GM12878 (cell line): ENCODE measurements around the gene FAM81A. TPM values are rescaled to one million over a fixed set of nuclear protein-coding genes. Genes with fewer than 3 reads are reported as not detected.

Experiments used
- ATAC-seq: fragments of 200-7000 bp; cut with Tn5 transposase; 3 replicates; pipeline ENCODE4 v1.9.1; 2020; ENCODE audit warnings: mild to moderate bottlenecking, moderate library complexity
- BruUV-seq: library from RNA; stranded (reverse); fragments of 400-500 nt; replicated peaks from 2 replicates; lab custom pipeline; 2021; lab: Mats Ljungman, UMichigan
- CTCF ChIA-PET: fragments of 300-600 bp; sonication (Branson Sonifier 250); formaldehyde crosslinking; extraction: SDS; loops from one replicate; lab custom pipeline; 2021; ENCODE audit warnings: inconsistent platforms; lab: Yijun Ruan, JAX
- POLR2A ChIA-PET: fragments of 350-600 bp; formaldehyde crosslinking; extraction: SDS; loops from one replicate; lab custom pipeline; 2021; ENCODE audit warnings: inconsistent platforms; lab: Charles Lee
- RAD21 ChIA-PET: fragments of 300-600 bp; sonication (Branson Sonifier 250); formaldehyde crosslinking; loops from one replicate; lab custom pipeline; 2023; ENCODE audit warnings: antibody characterized with exemption; ENCODE audit not compliant: unreplicated experiment; lab: Charles Lee
- SMC1A ChIA-PET: fragments of 300-600 bp; sonication (Branson Sonifier 250); formaldehyde crosslinking; loops from one replicate; lab custom pipeline; 2023; ENCODE audit not compliant: unreplicated experiment, uncharacterized antibody; lab: Charles Lee
- DNase-seq: peaks from one replicate; pipeline ENCODE4 v3.0.0-alpha.2; 2011; ENCODE audit warnings: low read depth, low spot score
- FAIRE-seq: peaks from 3 replicates; lab custom pipeline; 2011; peaks lifted over from hg19 to GRCh38; lab: Jason Lieb, UNC
- H2AFZ ChIP-seq: 2 replicates; pipeline ENCODE4 v1.6.0; 2011; ENCODE audit warnings: low read depth, low read length, control low read depth; ENCODE audit not compliant: control insufficient read depth
- H3K27ac ChIP-seq: 2 replicates; pipeline ENCODE4 v1.5.1; 2011; ENCODE audit warnings: control low read depth; ENCODE audit not compliant: control insufficient read depth, insufficient read depth
- H3K27me3 ChIP-seq, 2 experiments: replicated peaks in 1 of 2; 2 replicates each; pipeline versions ENCODE4 v1.6.0 to v1.6.1; 2011; ENCODE audit warnings: low read length in 1 of 2; ENCODE audit not compliant: control insufficient read depth in 2 of 2, insufficient read depth in 2 of 2
- H3K36me3 ChIP-seq, 2 experiments: 2 replicates each; pipeline ENCODE4 v1.5.1; 2011; ENCODE audit warnings: low read length in 1 of 2; ENCODE audit not compliant: control insufficient read depth in 2 of 2, insufficient read depth in 2 of 2
- H3K4me1 ChIP-seq: 2 replicates; pipeline ENCODE4 v1.6.1; 2011; ENCODE audit warnings: mild to moderate bottlenecking, low read length, moderate library complexity, mixed read lengths; ENCODE audit not compliant: control insufficient read depth, insufficient read depth
- H3K4me2 ChIP-seq: 2 replicates; pipeline ENCODE4 v1.6.0; 2011; ENCODE audit warnings: control low read depth; ENCODE audit not compliant: control insufficient read depth, insufficient read depth
- H3K4me3 ChIP-seq: fragments of 200-600 bp; sonication (generic); 2 replicates; pipeline ENCODE4 v1.5.1; 2016
- H3K79me2 ChIP-seq: 2 replicates; pipeline ENCODE4 v1.6.0; 2011; ENCODE audit warnings: low read length; ENCODE audit not compliant: control insufficient read depth, insufficient read depth
- H3K9ac ChIP-seq: 2 replicates; pipeline ENCODE4 v1.8.0; 2011; ENCODE audit warnings: low read length, control low read depth, mixed read lengths; ENCODE audit not compliant: control insufficient read depth, insufficient read depth
- H3K9me3 ChIP-seq: replicated peaks from 3 replicates; pipeline ENCODE4 v1.5.1; 2011; ENCODE audit warnings: mild to moderate bottlenecking, low read length; ENCODE audit not compliant: control insufficient read depth, insufficient read depth
- H4K20me1 ChIP-seq: 2 replicates; pipeline ENCODE4 v1.6.0; 2011; ENCODE audit not compliant: control insufficient read depth, insufficient read depth
- BHLHE40 ChIP-seq, 2 experiments: fragments of 450-650 bp in 1 of 2; IDR thresholded peaks; 2 replicates each; pipeline ENCODE4 v1.6.1; 2011 to 2017; ENCODE audit warnings: low read depth in 2 of 2, borderline replicate concordance in 1 of 2, improper control_type of control experiment in 1 of 2, low read length in 1 of 2, mild to moderate bottlenecking in 1 of 2
- CEBPZ ChIP-seq: fragments of 150-350 bp; IDR thresholded peaks from 2 replicates; pipeline ENCODE4 v1.6.1; 2016; ENCODE audit warnings: low read depth, low read length
- CUX1 ChIP-seq: IDR thresholded peaks from 2 replicates; pipeline ENCODE4 v1.6.1; 2012; ENCODE audit warnings: improper control_type of control experiment, low read depth, low read length; ENCODE audit not compliant: insufficient replicate concordance
- KAT2A ChIP-seq: conservative IDR thresholded peaks from 2 replicates; pipeline ENCODE4 v1.6.1; 2011; ENCODE audit warnings: low read depth, low read length; ENCODE audit not compliant: control insufficient read depth
- KLF5 ChIP-seq: fragments of 450-650 bp; IDR thresholded peaks from 2 replicates; pipeline ENCODE4 v1.6.1; 2014; ENCODE audit warnings: mild to moderate bottlenecking; ENCODE audit not compliant: partially characterized antibody
- MYC ChIP-seq: IDR thresholded peaks from 2 replicates; pipeline ENCODE4 v1.6.1; 2011; ENCODE audit warnings: mild to moderate bottlenecking, low read length, moderate library complexity, inconsistent platforms; ENCODE audit not compliant: insufficient read depth, insufficient replicate concordance, insufficient read length, severe bottlenecking
- POLR2A ChIP-seq: IDR thresholded peaks from 2 replicates; pipeline ENCODE4 v1.6.1; 2011; ENCODE audit warnings: low read depth, mild to moderate bottlenecking, low read length
- RELB ChIP-seq: fragments of 450-650 bp; IDR thresholded peaks from 2 replicates; pipeline ENCODE4 v1.6.1; 2017; ENCODE audit warnings: low read depth, mild to moderate bottlenecking, moderate library complexity
- YBX1 ChIP-seq: fragments of 450-650 bp; IDR thresholded peaks from 2 replicates; pipeline ENCODE4 v1.6.1; 2016; ENCODE audit warnings: antibody characterized with exemption
- WGBS: methylation state at CpG from one replicate; pipeline ENCODE4 v1.1.6; 2016; ENCODE audit warnings: low lambda C conversion rate; ENCODE audit not compliant: insufficient replicate concordance, insufficient coverage; ENCODE audit errors: missing lambda C conversion rate; 5-methylcytosine and 5-hydroxymethylcytosine counted together
- in situ Hi-C: fragments of 300-500 bp; cut with MboI; formaldehyde crosslinking; loops from 9 replicates; pipeline ENCODE4 v1.14.3; 2018; ENCODE audit warnings: mixed read lengths
- intact Hi-C: fragments of 100-400 bp; cut with micrococcal nuclease; formaldehyde crosslinking; loops from one replicate; pipeline ENCODE4 v1.14.2; 2022; ENCODE audit not compliant: unreplicated experiment
- polyA plus RNA-seq, 11 experiments: library from polyadenylated mRNA; depleted of rRNA in 4 of 11; unstranded in 6 of 11; stranded (reverse) in 5 of 11; fragments of >200 nt; fragmentation: Nextera tagmentation in 4 of 11; fragmentation: Illumina TruSeq in 1 of 11; extraction: Ambion mirVana in 4 of 11; extraction: Trizol in 1 of 11; gene quantifications; 1 replicate in 1 of 11; 2 replicates in 10 of 11; pipeline versions ENCODE4 v1.2.1 to v1.2.3, GENCODE V29; 2011 to 2016; ENCODE audit warnings: inconsistent platforms in 2 of 11, missing spikeins in 2 of 11, low read depth in 1 of 11
- total RNA-seq, 4 experiments: library from RNA; depleted of rRNA in 3 of 4; stranded (reverse); fragments of >200 nt in 3 of 4; fragmentation: Illumina TruSeq in 1 of 4; extraction: Trizol in 1 of 4; gene quantifications; 2 replicates each; pipeline versions ENCODE4 v1.2.1 to v1.2.3, GENCODE V29; 2013 to 2021

The FAM81A gene
- total and polyA plus RNA-seq, 10 of the 15 experiments (the other 5 are each of a cell fraction or from before 2014, with no cell fraction given), result 0.18 to 34.5 (median 16.2) TPM

GRCh38 chr15:59541750-59542149 lies 103.8 kb downstream of the FAM81A start:
- 79% methylated on average over 8 of the region's 8 CpGs for WGBS
- RAD21 ChIA-PET, result no interaction called here
- POLR2A ChIA-PET, result no interaction called here
- TF ChIP-seq POLR2A (no peak), KLF5 (no peak), KAT2A (no peak), BHLHE40 (IDR thresholded peaks at IDR 0.05; ENCODE audit: borderline replicate concordance in 1 of 2, low read depth in 2 of 2, low read length in 1 of 2) (no peak), MYC (no peak), CUX1 (no peak), YBX1 (no peak), RELB (no peak), CEBPZ (no peak)

More at GRCh38 chr15:59541750-59542149, 103.8 kb downstream of the FAM81A start:
- no peaks in the 10 kb centered on the region for H4K20me1 ChIP-seq
- intact Hi-C loops, result no loop called here
- no peak for ATAC-seq
- no peak for DNase-seq
- H3K4me2 ChIP-seq, result no peak overlapping the region
- H3K9me3 ChIP-seq, result no peaks in the 10 kb centered on the region
- no TSS peak for BruUV-seq
- FAIRE-seq, result no peak
- no peaks in the 10 kb centered on the region for H3K36me3 ChIP-seq
- H3K79me2 ChIP-seq, result no peaks in the 10 kb centered on the region
- in situ Hi-C loops, result no loop called here
- no peak overlapping the region for H3K4me3 ChIP-seq
- H3K27ac ChIP-seq, result no peak overlapping the region
- H3K9ac ChIP-seq, result no peak overlapping the region
- ChIA-PET SMC1A (no interaction called here), CTCF (interaction anchor here (1.1 to 2.8 kb wide), 3 partner anchors 9 to 73 kb away, joined by 3 to 20 read pairs (median 12); no protein-coding TSS in a partner anchor)
- no peaks in the 10 kb centered on the region for H3K27me3 ChIP-seq
- H2AFZ ChIP-seq, result no peak overlapping the region
- peaks cover 37% of the 10 kb centered on the region for H3K4me1 ChIP-seq
